Adrenal gland (tissue), 5 donors: Measurements from ENCODE around the gene ASB8.

Experiments
- CTCF ChIP-seq, 6 experiments: fragments of 450-650 bp in 4 of 6; fragments of 200-600 bp in 2 of 6; sonication (generic) in 1 of 6; IDR thresholded peaks; 1 replicate in 5 of 6; 2 replicates in 1 of 6; pipeline versions ENCODE4 v1.5.1 to v1.8.0; 2016 to 2021; ENCODE audit warnings: antibody characterized with exemption in 6 of 6, mild to moderate bottlenecking in 2 of 6, moderate library complexity in 1 of 6
- POLR2A ChIP-seq, 2 donors: fragments of 450-650 bp; IDR thresholded peaks; one replicate each; pipeline ENCODE4 v1.6.1; 2017; ENCODE audit warnings: antibody characterized with exemption in 2 of 2, mild to moderate bottlenecking in 2 of 2, moderate library complexity in 1 of 2
- donor health status: DM: no; HTN: no; CAD: no.

GRCh38 chr12:48185181-48185919 is 28.0 kb upstream of the ASB8 start:
- TF ChIP-seq POLR2A (IDR thresholded peaks at IDR 0.05): no peak
- TF ChIP-seq CTCF (IDR thresholded peaks at IDR 0.05): no peak
